WTC11 (cell line): ENCODE results near the gene NFATC2. TPM values are rescaled to one million over a fixed set of nuclear protein-coding genes. Genes with fewer than 3 reads are reported as not detected.

Source experiments
- ATAC-seq: fragments of 200-7000 bp; cut with Tn5 transposase; 2 replicates; pipeline ENCODE4 v1.10.0; 2021; ENCODE audit warnings: mild to moderate bottlenecking, moderate library complexity
- CTCF ChIA-PET: fragments of 300-600 bp; sonication (Branson Sonifier 250); formaldehyde crosslinking; loops from one replicate; lab custom pipeline; 2021; ENCODE audit warnings: antibody characterized with exemption; lab: Charles Lee
- POLR2A ChIA-PET: fragments of 350-600 bp; sonication (Branson Sonifier 250); formaldehyde crosslinking; loops from one replicate; lab custom pipeline; 2021; ENCODE audit warnings: antibody characterized with exemption; lab: Charles Lee
- DNase-seq: peaks from one replicate; pipeline ENCODE4 v3.0.0; 2021; ENCODE audit warnings: low spot score
- H3K27ac Mint-ChIP-seq: 2 replicates; pipeline ENCODE4 v1.8.0; 2021; ENCODE audit warnings: mixed read lengths
- H3K27me3 Mint-ChIP-seq: 2 replicates; pipeline ENCODE4 v1.8.0; 2021; ENCODE audit warnings: low read depth, mild to moderate bottlenecking, moderate library complexity, mixed read lengths
- H3K36me3 Mint-ChIP-seq: 2 replicates; pipeline ENCODE4 v1.8.0; 2021; ENCODE audit warnings: mixed read lengths
- H3K4me1 Mint-ChIP-seq: 2 replicates; pipeline ENCODE4 v1.8.0; 2022; ENCODE audit warnings: mixed read lengths
- H3K4me3 Mint-ChIP-seq: 2 replicates; pipeline ENCODE4 v1.8.0; 2021; ENCODE audit warnings: mild to moderate bottlenecking, moderate library complexity, mixed read lengths
- H3K9me3 Mint-ChIP-seq: 2 replicates; pipeline ENCODE4 v1.8.0; 2021; ENCODE audit warnings: mixed read lengths
- CBFB ChIP-seq: sonication (generic); formaldehyde crosslinking; IDR thresholded peaks from 2 replicates; pipeline ENCODE4 v1.8.1; 2022; ENCODE audit warnings: mild to moderate bottlenecking, low read depth, missing genetic modification reagents
- CTCF ChIP-seq: fragments of 200-600 bp; IDR thresholded peaks from 2 replicates; pipeline ENCODE4 v1.8.0; 2022; ENCODE audit warnings: antibody characterized with exemption
- FOXJ3 ChIP-seq: sonication (generic); formaldehyde crosslinking; IDR thresholded peaks from 2 replicates; pipeline ENCODE4 v1.9.0; 2021; ENCODE audit warnings: missing genetic modification reagents, mild to moderate bottlenecking, borderline replicate concordance
- FOXP1 ChIP-seq: sonication (generic); formaldehyde crosslinking; IDR thresholded peaks from 2 replicates; pipeline ENCODE4 v1.8.0; 2022; ENCODE audit warnings: missing genetic modification reagents, mild to moderate bottlenecking, moderate library complexity, borderline replicate concordance
- GTF2I ChIP-seq: fragments of 250-450 bp; sonication (Bioruptor Pico); conservative IDR thresholded peaks from 2 replicates; pipeline ENCODE4 v1.4.0; 2021; ENCODE audit warnings: mild to moderate bottlenecking
- JAZF1 ChIP-seq: fragments of 250-450 bp; sonication (Bioruptor Pico); IDR thresholded peaks from 2 replicates; pipeline ENCODE4 v1.9.0; 2021; ENCODE audit warnings: moderate library complexity, mild to moderate bottlenecking, inconsistent platforms
- MXD4 ChIP-seq: fragments of 250-450 bp; sonication (Bioruptor Pico); IDR thresholded peaks from 2 replicates; pipeline ENCODE4 v1.8.0; 2021; ENCODE audit warnings: mild to moderate bottlenecking, moderate library complexity, borderline replicate concordance
- NR2C2 ChIP-seq: sonication (generic); formaldehyde crosslinking; IDR thresholded peaks from 2 replicates; pipeline ENCODE4 v1.8.0; 2022; ENCODE audit warnings: mild to moderate bottlenecking, missing genetic modification reagents
- PRDM15 ChIP-seq: sonication (generic); formaldehyde crosslinking; IDR thresholded peaks from 2 replicates; pipeline ENCODE4 v1.8.0; 2022; ENCODE audit warnings: missing genetic modification reagents
- ZNF263 ChIP-seq: sonication (generic); formaldehyde crosslinking; IDR thresholded peaks from 2 replicates; pipeline ENCODE4 v1.8.1; 2022; ENCODE audit warnings: low read depth, mild to moderate bottlenecking, moderate library complexity, missing genetic modification reagents
- ZNF396 ChIP-seq: fragments of 250-450 bp; sonication (Bioruptor Pico); IDR thresholded peaks from 2 replicates; pipeline ENCODE4 v1.8.0; 2021; ENCODE audit warnings: mild to moderate bottlenecking, moderate library complexity, borderline replicate concordance
- ZNF532 ChIP-seq: fragments of 250-450 bp; sonication (Bioruptor Pico); IDR thresholded peaks from 2 replicates; pipeline ENCODE4 v1.9.0; 2021; ENCODE audit warnings: mild to moderate bottlenecking, borderline replicate concordance
- total RNA-seq: library from RNA; stranded (reverse); gene quantifications from 3 replicates; pipeline ENCODE4 v1.2.3, GENCODE V29; 2021
- TF ChIP-seq, protein P1 (sequence below): sonication (generic); formaldehyde crosslinking; IDR thresholded peaks from 2 replicates; pipeline ENCODE4 v1.8.0; 2022; ENCODE audit warnings: mild to moderate bottlenecking, missing genetic modification reagents
- TF ChIP-seq, protein P2 (sequence below): sonication (generic); formaldehyde crosslinking; IDR thresholded peaks from 2 replicates; pipeline ENCODE4 v1.8.1; 2022; ENCODE audit warnings: mild to moderate bottlenecking, moderate library complexity, missing genetic modification reagents
- TF ChIP-seq, protein P3 (sequence below): sonication (generic); formaldehyde crosslinking; IDR thresholded peaks from 2 replicates; pipeline ENCODE4 v1.8.1; 2023; ENCODE audit warnings: mild to moderate bottlenecking, missing genetic modification reagents, borderline replicate concordance
- TF ChIP-seq, protein P4 (sequence below): fragments of 250-450 bp; sonication (Bioruptor Pico); IDR thresholded peaks from 2 replicates; pipeline ENCODE4 v1.9.0; 2021; ENCODE audit warnings: mild to moderate bottlenecking
- TF ChIP-seq, protein P5 (sequence below): sonication (generic); formaldehyde crosslinking; IDR thresholded peaks from 2 replicates; pipeline ENCODE4 v1.8.1; 2022; ENCODE audit warnings: missing genetic modification reagents, borderline replicate concordance

NFATC2 gene
- total RNA-seq, 1 experiment from 2014 or later: 1.7 TPM

GRCh38 chr20:51372176-51372803 is 170.2 kb downstream of the NFATC2 start (continued):
- TF ChIP-seq ZNF532 (no peak), JAZF1 (no peak), CBFB (no peak), GTF2I (no peak), CTCF (peak; percentile 44), ZNF263 (CRISPR knock-in tag) (no peak), FOXP1 (CRISPR knock-in tag) (no peak), PRDM15 (peak; percentile 94), NR2C2 (CRISPR knock-in tag) (no peak)
- TF ChIP-seq, protein P1, sequence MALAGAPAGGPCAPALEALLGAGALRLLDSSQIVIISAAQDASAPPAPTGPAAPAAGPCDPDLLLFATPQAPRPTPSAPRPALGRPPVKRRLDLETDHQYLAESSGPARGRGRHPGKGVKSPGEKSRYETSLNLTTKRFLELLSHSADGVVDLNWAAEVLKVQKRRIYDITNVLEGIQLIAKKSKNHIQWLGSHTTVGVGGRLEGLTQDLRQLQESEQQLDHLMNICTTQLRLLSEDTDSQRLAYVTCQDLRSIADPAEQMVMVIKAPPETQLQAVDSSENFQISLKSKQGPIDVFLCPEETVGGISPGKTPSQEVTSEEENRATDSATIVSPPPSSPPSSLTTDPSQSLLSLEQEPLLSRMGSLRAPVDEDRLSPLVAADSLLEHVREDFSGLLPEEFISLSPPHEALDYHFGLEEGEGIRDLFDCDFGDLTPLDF (CRISPR knock-in tag): no peak
- TF ChIP-seq, protein P2, sequence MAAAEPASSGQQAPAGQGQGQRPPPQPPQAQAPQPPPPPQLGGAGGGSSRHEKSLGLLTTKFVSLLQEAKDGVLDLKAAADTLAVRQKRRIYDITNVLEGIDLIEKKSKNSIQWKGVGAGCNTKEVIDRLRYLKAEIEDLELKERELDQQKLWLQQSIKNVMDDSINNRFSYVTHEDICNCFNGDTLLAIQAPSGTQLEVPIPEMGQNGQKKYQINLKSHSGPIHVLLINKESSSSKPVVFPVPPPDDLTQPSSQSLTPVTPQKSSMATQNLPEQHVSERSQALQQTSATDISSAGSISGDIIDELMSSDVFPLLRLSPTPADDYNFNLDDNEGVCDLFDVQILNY (CRISPR knock-in tag): no peak

GRCh38 chr20:51371720-51372119 is 170.8 kb downstream of the NFATC2 start:
- CTCF ChIA-PET: interaction anchor here (1.0 to 2.0 kb wide), 6 partner anchors 15 to 384 kb away, joined by 3 to 10 read pairs (median 4); no protein-coding TSS in a partner anchor
- POLR2A ChIA-PET: no interaction called here
- Mint-ChIP-seq H3K4me1 (peaks cover 10% of the 10 kb centered on the region), H3K27ac (no peak overlapping the region), H3K27me3 (no peaks in the 10 kb centered on the region), H3K36me3 (no peaks in the 10 kb centered on the region), H3K4me3 (no peak overlapping the region), H3K9me3 (no peaks in the 10 kb centered on the region)
- ATAC-seq (no peak), DNase-seq (no peak)
- TF ChIP-seq MXD4 (CRISPR knock-in tag): no peak
- no peak for TF ChIP-seq ZNF396
- TF ChIP-seq, protein P3, sequence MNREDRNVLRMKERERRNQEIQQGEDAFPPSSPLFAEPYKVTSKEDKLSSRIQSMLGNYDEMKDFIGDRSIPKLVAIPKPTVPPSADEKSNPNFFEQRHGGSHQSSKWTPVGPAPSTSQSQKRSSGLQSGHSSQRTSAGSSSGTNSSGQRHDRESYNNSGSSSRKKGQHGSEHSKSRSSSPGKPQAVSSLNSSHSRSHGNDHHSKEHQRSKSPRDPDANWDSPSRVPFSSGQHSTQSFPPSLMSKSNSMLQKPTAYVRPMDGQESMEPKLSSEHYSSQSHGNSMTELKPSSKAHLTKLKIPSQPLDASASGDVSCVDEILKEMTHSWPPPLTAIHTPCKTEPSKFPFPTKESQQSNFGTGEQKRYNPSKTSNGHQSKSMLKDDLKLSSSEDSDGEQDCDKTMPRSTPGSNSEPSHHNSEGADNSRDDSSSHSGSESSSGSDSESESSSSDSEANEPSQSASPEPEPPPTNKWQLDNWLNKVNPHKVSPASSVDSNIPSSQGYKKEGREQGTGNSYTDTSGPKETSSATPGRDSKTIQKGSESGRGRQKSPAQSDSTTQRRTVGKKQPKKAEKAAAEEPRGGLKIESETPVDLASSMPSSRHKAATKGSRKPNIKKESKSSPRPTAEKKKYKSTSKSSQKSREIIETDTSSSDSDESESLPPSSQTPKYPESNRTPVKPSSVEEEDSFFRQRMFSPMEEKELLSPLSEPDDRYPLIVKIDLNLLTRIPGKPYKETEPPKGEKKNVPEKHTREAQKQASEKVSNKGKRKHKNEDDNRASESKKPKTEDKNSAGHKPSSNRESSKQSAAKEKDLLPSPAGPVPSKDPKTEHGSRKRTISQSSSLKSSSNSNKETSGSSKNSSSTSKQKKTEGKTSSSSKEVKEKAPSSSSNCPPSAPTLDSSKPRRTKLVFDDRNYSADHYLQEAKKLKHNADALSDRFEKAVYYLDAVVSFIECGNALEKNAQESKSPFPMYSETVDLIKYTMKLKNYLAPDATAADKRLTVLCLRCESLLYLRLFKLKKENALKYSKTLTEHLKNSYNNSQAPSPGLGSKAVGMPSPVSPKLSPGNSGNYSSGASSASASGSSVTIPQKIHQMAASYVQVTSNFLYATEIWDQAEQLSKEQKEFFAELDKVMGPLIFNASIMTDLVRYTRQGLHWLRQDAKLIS (CRISPR knock-in tag): no peak
- TF ChIP-seq, protein P4, sequence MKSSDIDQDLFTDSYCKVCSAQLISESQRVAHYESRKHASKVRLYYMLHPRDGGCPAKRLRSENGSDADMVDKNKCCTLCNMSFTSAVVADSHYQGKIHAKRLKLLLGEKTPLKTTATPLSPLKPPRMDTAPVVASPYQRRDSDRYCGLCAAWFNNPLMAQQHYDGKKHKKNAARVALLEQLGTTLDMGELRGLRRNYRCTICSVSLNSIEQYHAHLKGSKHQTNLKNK: no peak
- no peak for TF ChIP-seq FOXJ3 (CRISPR knock-in tag)
- TF ChIP-seq, protein P5, sequence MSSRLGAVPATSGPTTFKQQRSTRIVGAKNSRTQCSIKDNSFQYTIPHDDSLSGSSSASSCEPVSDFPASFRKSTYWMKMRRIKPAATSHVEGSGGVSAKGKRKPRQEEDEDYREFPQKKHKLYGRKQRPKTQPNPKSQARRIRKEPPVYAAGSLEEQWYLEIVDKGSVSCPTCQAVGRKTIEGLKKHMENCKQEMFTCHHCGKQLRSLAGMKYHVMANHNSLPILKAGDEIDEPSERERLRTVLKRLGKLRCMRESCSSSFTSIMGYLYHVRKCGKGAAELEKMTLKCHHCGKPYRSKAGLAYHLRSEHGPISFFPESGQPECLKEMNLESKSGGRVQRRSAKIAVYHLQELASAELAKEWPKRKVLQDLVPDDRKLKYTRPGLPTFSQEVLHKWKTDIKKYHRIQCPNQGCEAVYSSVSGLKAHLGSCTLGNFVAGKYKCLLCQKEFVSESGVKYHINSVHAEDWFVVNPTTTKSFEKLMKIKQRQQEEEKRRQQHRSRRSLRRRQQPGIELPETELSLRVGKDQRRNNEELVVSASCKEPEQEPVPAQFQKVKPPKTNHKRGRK (CRISPR knock-in tag): no peak
